Endothelial cell of umbilical vein (primary cell): ENCODE results near the gene LHFPL6. TPM values are rescaled to one million over a fixed set of nuclear protein-coding genes. Genes with fewer than 3 reads are reported as not detected.

Experiments
- BruUV-seq: library from RNA; stranded (reverse); fragments of 400-500 nt; replicated peaks from 2 replicates; lab custom pipeline; 2021; lab: Mats Ljungman, UMichigan
- CTCF ChIA-PET: fragments of 300-600, 350-600 bp; sonication (Branson Sonifier 250); formaldehyde crosslinking; loops from one replicate; lab custom pipeline; 2021; ENCODE audit warnings: antibody characterized with exemption, inconsistent platforms; lab: Charles Lee
- POLR2A ChIA-PET: fragments of 300-600, 350-600 bp; sonication (Branson Sonifier 250); formaldehyde crosslinking; loops from one replicate; lab custom pipeline; 2021; ENCODE audit warnings: antibody characterized with exemption, inconsistent platforms; lab: Charles Lee
- DNase-seq: peaks from one replicate; pipeline ENCODE4 v3.0.0-alpha.2; 2011; ENCODE audit warnings: low read depth, low spot score
- FAIRE-seq: peaks from 2 replicates; lab custom pipeline; 2011; peaks lifted over from hg19 to GRCh38; lab: Jason Lieb, UNC
- H2AFZ ChIP-seq: 2 replicates; pipeline ENCODE4 v1.6.0; 2012; ENCODE audit warnings: low read depth, low read length, control low read depth, inconsistent platforms
- H3K27ac ChIP-seq: 2 replicates; pipeline ENCODE4 v1.5.1; 2011; ENCODE audit warnings: low read depth, mild to moderate bottlenecking, control low read depth, low read length, moderate library complexity; ENCODE audit not compliant: insufficient read depth
- H3K27me3 ChIP-seq, 2 experiments: 2 replicates each; pipeline versions ENCODE4 v1.6.0 to v1.6.1; 2011; ENCODE audit warnings: low read length in 2 of 2, mixed read lengths in 1 of 2; ENCODE audit not compliant: control insufficient read depth in 2 of 2, insufficient read depth in 2 of 2
- H3K36me3 ChIP-seq, 2 experiments: 2 replicates in 1 of 2; 3 replicates in 1 of 2; pipeline ENCODE4 v1.5.1; 2011; ENCODE audit warnings: low read length in 2 of 2, mild to moderate bottlenecking in 1 of 2, moderate library complexity in 1 of 2; ENCODE audit not compliant: control insufficient read depth in 2 of 2, insufficient read depth in 2 of 2; ENCODE audit errors: extremely low read depth in 1 of 2
- H3K4me1 ChIP-seq: 3 replicates; pipeline ENCODE4 v1.5.1; 2011; ENCODE audit warnings: mild to moderate bottlenecking, low read length; ENCODE audit not compliant: control insufficient read depth, insufficient read depth; ENCODE audit errors: extremely low read depth
- H3K4me2 ChIP-seq: 2 replicates; pipeline ENCODE4 v1.6.1; 2011; ENCODE audit warnings: low read length, control low read depth, mixed read lengths; ENCODE audit not compliant: insufficient read depth
- H3K4me3 ChIP-seq, 3 experiments: fragments of 200-600 bp in 1 of 3; sonication (generic), shearing (Covaris generic) in 1 of 3; replicated peaks in 1 of 3; 2 replicates each; pipeline ENCODE4 v1.5.1; 2011 to 2016; ENCODE audit warnings: control low read depth in 3 of 3, low read length in 3 of 3, mild to moderate bottlenecking in 2 of 3, inconsistent platforms in 1 of 3, low read depth in 1 of 3, moderate library complexity in 1 of 3; ENCODE audit not compliant: insufficient read depth in 1 of 3
- H3K79me2 ChIP-seq: 2 replicates; pipeline ENCODE4 v1.6.0; 2012; ENCODE audit warnings: low read length, inconsistent platforms; ENCODE audit not compliant: control insufficient read depth, insufficient read depth
- H3K9ac ChIP-seq: replicated peaks from 2 replicates; pipeline ENCODE3; 2011; ENCODE audit warnings: low read length, control low read depth; ENCODE audit not compliant: insufficient read depth; ENCODE audit errors: extremely low read depth
- H3K9me1 ChIP-seq: replicated peaks from 3 replicates; pipeline ENCODE4 v1.6.0; 2011; ENCODE audit warnings: mild to moderate bottlenecking, low read length; ENCODE audit not compliant: control insufficient read depth, insufficient read depth; ENCODE audit errors: extremely low read depth
- H3K9me3 ChIP-seq: replicated peaks from 2 replicates; pipeline ENCODE4 v1.5.1; 2012; ENCODE audit warnings: low read length, inconsistent platforms; ENCODE audit not compliant: control insufficient read depth, insufficient read depth
- H4K20me1 ChIP-seq: replicated peaks from 2 replicates; pipeline ENCODE3; 2011; ENCODE audit warnings: mild to moderate bottlenecking, low read length; ENCODE audit not compliant: control insufficient read depth, insufficient read depth; ENCODE audit errors: extremely low read depth
- CTCF ChIP-seq, 2 donors: IDR thresholded peaks; 1 replicate in 1 of 2; 2 replicates in 1 of 2; pipeline ENCODE4 v1.5.1; 2011; ENCODE audit warnings: low read length in 2 of 2, mild to moderate bottlenecking in 2 of 2, moderate library complexity in 2 of 2, control low read depth in 1 of 2, inconsistent platforms in 1 of 2, low read depth in 1 of 2; ENCODE audit not compliant: insufficient read depth in 1 of 2; ENCODE audit errors: extremely low read depth in 1 of 2
- JUN ChIP-seq: IDR thresholded peaks from 2 replicates; pipeline ENCODE4 v1.6.1; 2011; ENCODE audit warnings: borderline replicate concordance, low read depth; ENCODE audit not compliant: insufficient read length, insufficient read depth
- POLR2A ChIP-seq: IDR thresholded peaks from 2 replicates; pipeline ENCODE4 v1.6.1; 2012; ENCODE audit warnings: low read depth, mild to moderate bottlenecking, control low read depth, low read length
- dilution Hi-C: fragments of 300-500 bp; cut with MboI; formaldehyde crosslinking; loops from one replicate; pipeline ENCODE4 v1.15.0; 2019; ENCODE audit warnings: low sequenced_read_pairs; ENCODE audit not compliant: extremely low pct_ligation_motif_present
- intact Hi-C: fragments of 100-400 bp; cut with micrococcal nuclease; formaldehyde crosslinking; loops from one replicate; pipeline ENCODE4 v1.10.0; 2022
- polyA plus RNA-seq, 4 experiments: library from polyadenylated mRNA; depleted of rRNA in 3 of 4; stranded (reverse) in 3 of 4; unstranded in 1 of 4; fragments of >200 nt; gene quantifications; 2 replicates each; pipeline versions ENCODE4 v1.2.1 to v1.2.3, GENCODE V29; 2011 to 2012; ENCODE audit warnings: missing spikeins in 1 of 4
- total RNA-seq: library from RNA; stranded (reverse); gene quantifications from 2 replicates; pipeline ENCODE4 v1.2.3, GENCODE V29; 2021
- TF ChIP-seq, protein P1 (sequence below): IDR thresholded peaks from 2 replicates; pipeline ENCODE4 v1.6.1; 2011; ENCODE audit not compliant: insufficient read depth, insufficient read length

LHFPL6 gene
- total and polyA plus RNA-seq, 2 donors (not counting 3 experiments of a cell fraction or from before 2014, with no cell fraction given) = 17.5 to 19.4 TPM

GRCh38 chr13:39326469-39327171 is 276.4 kb downstream of the LHFPL6 start:
- intact Hi-C loops = no loop called here
- dilution Hi-C loops = no loop called here
- Histone ChIP-seq H3K36me3 (no peaks in the 10 kb centered on the region), H3K9ac (no peak overlapping the region), H4K20me1 (no peaks in the 10 kb centered on the region), H3K4me1 (no peaks in the 10 kb centered on the region), H3K27ac (no peak overlapping the region), H3K9me1 (no peaks in the 10 kb centered on the region), H3K27me3 (peaks cover 3 to 6% of the 10 kb centered on the region in 2 experiments), H3K9me3 (no peaks in the 10 kb centered on the region), H3K79me2 (no peaks in the 10 kb centered on the region), H3K4me3 (no peak overlapping the region), H2AFZ (no peak overlapping the region), H3K4me2 (no peak overlapping the region)
- no peak for TF ChIP-seq JUN
- no TSS peak for BruUV-seq
- POLR2A ChIA-PET = no interaction called here
- CTCF ChIA-PET = no interaction called here
- FAIRE-seq (no peak), DNase-seq (no peak)

GRCh38 chr13:39324806-39325311 is 278.1 kb downstream of the LHFPL6 start:
- no peak overlapping the region for H3K4me3 ChIP-seq
- no peaks in the 10 kb centered on the region for H3K79me2 ChIP-seq
- no peaks in the 10 kb centered on the region for H4K20me1 ChIP-seq
- no peak overlapping the region for H2AFZ ChIP-seq
- no peak overlapping the region for H3K27ac ChIP-seq
- CTCF ChIA-PET = no interaction called here
- H3K4me2 ChIP-seq = no peak overlapping the region
- FAIRE-seq = no peak
- no peak overlapping the region for H3K9ac ChIP-seq
- intact Hi-C loops = no loop called here
- no peaks in the 10 kb centered on the region for H3K9me1 ChIP-seq
- DNase-seq = no peak
- TF ChIP-seq CTCF (IDR thresholded peaks at IDR 0.05; ENCODE audit: extremely low read depth in 1 of 2, insufficient read depth in 1 of 2, low read depth in 1 of 2, low read length in 2 of 2) (no peak), POLR2A (no peak)
- TF ChIP-seq, protein P1, sequence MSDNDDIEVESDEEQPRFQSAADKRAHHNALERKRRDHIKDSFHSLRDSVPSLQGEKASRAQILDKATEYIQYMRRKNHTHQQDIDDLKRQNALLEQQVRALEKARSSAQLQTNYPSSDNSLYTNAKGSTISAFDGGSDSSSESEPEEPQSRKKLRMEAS = peak; percentile 11
- no peaks in the 10 kb centered on the region for H3K4me1 ChIP-seq
- no peaks in the 10 kb centered on the region for H3K36me3 ChIP-seq
- peaks cover 3 to 6% of the 10 kb centered on the region in 2 experiments for H3K27me3 ChIP-seq
- no peaks in the 10 kb centered on the region for H3K9me3 ChIP-seq
- POLR2A ChIA-PET = no interaction called here
- dilution Hi-C loops = no loop called here
- BruUV-seq = no TSS peak
